OCI-LY7 (cell line): Measurements from ENCODE around the gene DAP.

Experiments used
- CTCF ChIP-seq: fragments of 200-600 bp; sonication (generic); conservative IDR thresholded peaks from 2 replicates; pipeline ENCODE4 v1.5.1; 2014; ENCODE audit warnings: mild to moderate bottlenecking, antibody characterized with exemption, low read length, moderate library complexity, mixed read lengths
- EZH2phosphoT487 ChIP-seq: fragments of 200-600 bp; sonication (generic); IDR thresholded peaks from 2 replicates; pipeline ENCODE4 v1.6.1; 2018; ENCODE audit warnings: low read depth, borderline replicate concordance, mild to moderate bottlenecking, mixed run types, antibody characterized with exemption, low read length, moderate library complexity, mixed read lengths

- TF ChIP-seq CTCF (no peak), EZH2phosphoT487 (no peak)
Observed at GRCh38 chr5:10706326-10706725, 54.7 kb downstream of the DAP start.
